Activated CD4-positive, CD25-positive, alpha-beta regulatory T cell treated with anti-CD3 and anti-CD28 coated beads, Interleukin-2, amount 50 U/mL, for 16 hours (primary cell): ENCODE results near the gene TLE2.
"Not testable (repeated sequence)": the region's sequence is repeated elsewhere in the genome, so short reads cannot be mapped to it uniquely, and the experiment has no call there.

Experiments used
- DNase-seq: peaks from one replicate; pipeline ENCODE4 v3.0.0-alpha.2; 2020; ENCODE audit warnings: low read depth, low spot score

Gene TLE2

GRCh38 chr19:3014135-3014534 lies 14.9 kb downstream of the TLE2 start:
- no peak for DNase-seq

- no peak for DNase-seq
These were observed 15.8 kb downstream of the TLE2 start for GRCh38 chr19:3013263-3013725.

GRCh38 chr19:3012621-3013262 lies 16.3 kb downstream of the TLE2 start:
- no peak for DNase-seq

GRCh38 chr19:3012059-3012458 lies 17.0 kb downstream of the TLE2 start:
- not testable (repeated sequence) for DNase-seq

- DNase-seq, result no peak
These were observed 18.2 kb downstream of the TLE2 start for GRCh38 chr19:3010871-3011270.

- no peak for DNase-seq
These were observed 20.1 kb downstream of the TLE2 start for GRCh38 chr19:3008994-3009393.

GRCh38 chr19:3007975-3008374 lies 21.1 kb downstream of the TLE2 start:
- no peak for DNase-seq

- no peak for DNase-seq
These were observed 22.9 kb downstream of the TLE2 start for GRCh38 chr19:3006075-3006767.

GRCh38 chr19:3005345-3005744 lies 23.7 kb downstream of the TLE2 start:
- DNase-seq, result no peak

GRCh38 chr19:3004522-3004921 lies 24.6 kb downstream of the TLE2 start:
- DNase-seq, result no peak

- DNase-seq, result no peak
These were observed 26.0 kb downstream of the TLE2 start for GRCh38 chr19:3003046-3003445.

GRCh38 chr19:3001235-3001800 lies 27.8 kb downstream of the TLE2 start:
- DNase-seq, result no peak

- DNase-seq, result no peak
These were observed 30.4 kb downstream of the TLE2 start for GRCh38 chr19:2998642-2999041.

GRCh38 chr19:2997720-2998119 lies 31.4 kb downstream of the TLE2 start:
- DNase-seq, result no peak

- no peak for DNase-seq
These were observed 34.4 kb downstream of the TLE2 start for GRCh38 chr19:2994588-2995131.

- DNase-seq, result no peak
These were observed 35.5 kb downstream of the TLE2 start for GRCh38 chr19:2993579-2993978.

- no peak for DNase-seq
These were observed 36.1 kb downstream of the TLE2 start for GRCh38 chr19:2992958-2993357.

- DNase-seq, result not testable (repeated sequence)
These were observed 36.7 kb downstream of the TLE2 start for GRCh38 chr19:2992333-2992732.

- DNase-seq, result no peak
These were observed 39.7 kb downstream of the TLE2 start for GRCh38 chr19:2989236-2989946.

- DNase-seq, result no peak
These were observed 40.5 kb downstream of the TLE2 start for GRCh38 chr19:2988568-2988967.

GRCh38 chr19:2987797-2988196 lies 41.3 kb downstream of the TLE2 start:
- no peak for DNase-seq

- DNase-seq, result no peak
These were observed 42.0 kb downstream of the TLE2 start for GRCh38 chr19:2986951-2987524.
